Natural killer cell (primary cell): ENCODE data around the gene MXD3. TPM values are rescaled to one million over a fixed set of nuclear protein-coding genes. Genes with fewer than 3 reads are reported as not detected.

Source experiments
- ATAC-seq, 3 donors: fragments of 150-1000 bp in 2 of 3; fragments of 200-7000 bp in 1 of 3; cut with Tn5 transposase; 1 replicate in 1 of 3; 2 replicates in 2 of 3; pipeline ENCODE4 v1.10.0; 2021; ENCODE audit warnings: mild to moderate bottlenecking in 2 of 3, moderate library complexity in 2 of 3
- DNase-seq, 2 donors: peaks; one replicate each; pipeline versions ENCODE4 v3.0.0 to v3.0.0-alpha.2; 2013 to 2021; ENCODE audit warnings: mixed read lengths in 1 of 2
- H3K27ac ChIP-seq: one replicate; pipeline ENCODE4 v1.5.1; 2013; ENCODE audit warnings: mild to moderate bottlenecking, low read length
- H3K27me3 ChIP-seq: one replicate; pipeline ENCODE4 v1.6.1; 2013; ENCODE audit warnings: low read length; ENCODE audit not compliant: control insufficient read depth, insufficient read depth
- H3K36me3 ChIP-seq: one replicate; pipeline ENCODE4 v1.6.1; 2013; ENCODE audit warnings: low read length; ENCODE audit not compliant: control insufficient read depth, insufficient read depth
- H3K4me1 ChIP-seq: one replicate; pipeline ENCODE4 v1.6.1; 2013; ENCODE audit warnings: low read length; ENCODE audit not compliant: control insufficient read depth, insufficient read depth
- H3K4me3 ChIP-seq: one replicate; pipeline ENCODE4 v1.5.1; 2013; ENCODE audit warnings: low read length
- H3K9me3 ChIP-seq: one replicate; pipeline ENCODE4 v1.6.1; 2013; ENCODE audit warnings: low read length; ENCODE audit not compliant: control insufficient read depth, insufficient read depth
- H3K27ac Mint-ChIP-seq, 2 donors: one replicate each; pipeline ENCODE4 v1.8.0; 2022; ENCODE audit warnings: mild to moderate bottlenecking in 2 of 2, mixed read lengths in 2 of 2, moderate library complexity in 1 of 2
- H3K27me3 Mint-ChIP-seq, 2 donors: one replicate each; pipeline ENCODE4 v1.8.0; 2022; ENCODE audit warnings: low read depth in 2 of 2, mixed read lengths in 2 of 2
- H3K36me3 Mint-ChIP-seq: one replicate; pipeline ENCODE4 v1.8.0; 2022; ENCODE audit warnings: mixed read lengths
- H3K4me1 Mint-ChIP-seq, 2 donors: one replicate each; pipeline ENCODE4 v1.8.0; 2022; ENCODE audit warnings: mixed read lengths in 2 of 2
- H3K4me3 Mint-ChIP-seq: one replicate; pipeline ENCODE4 v1.8.0; 2022; ENCODE audit warnings: mild to moderate bottlenecking, moderate library complexity, mixed read lengths
- H3K9me3 Mint-ChIP-seq, 2 donors: one replicate each; pipeline ENCODE4 v1.8.0; 2022; ENCODE audit warnings: mixed read lengths in 2 of 2
- WGBS: methylation state at CpG from one replicate; pipeline ENCODE4 v1.1.7; 2013; ENCODE audit warnings: missing lambda C conversion rate; ENCODE audit not compliant: insufficient coverage; 5-methylcytosine and 5-hydroxymethylcytosine counted together
- intact Hi-C: fragments of 100-400 bp; cut with micrococcal nuclease; formaldehyde crosslinking; loops from one replicate; pipeline ENCODE4 v1.14.2; 2022
- total RNA-seq, 4 donors: library from RNA; stranded (reverse); fragments of 120-200 nt in 1 of 4; gene quantifications; one replicate each; pipeline versions ENCODE4 v1.2.3 to v1.2.4, GENCODE V29; 2013 to 2022
- TF ChIP-seq, protein P1 (sequence below): fragments of 200-600 bp; IDR thresholded peaks from one replicate; pipeline ENCODE4 v1.8.0; 2022; ENCODE audit warnings: antibody characterized with exemption

Gene MXD3
- total RNA-seq, 3 donors from 2014 or later (not counting 1 experiment from before 2014, with no cell fraction given): 10.9 to 15.0 (median 15.0) TPM

DNA sequence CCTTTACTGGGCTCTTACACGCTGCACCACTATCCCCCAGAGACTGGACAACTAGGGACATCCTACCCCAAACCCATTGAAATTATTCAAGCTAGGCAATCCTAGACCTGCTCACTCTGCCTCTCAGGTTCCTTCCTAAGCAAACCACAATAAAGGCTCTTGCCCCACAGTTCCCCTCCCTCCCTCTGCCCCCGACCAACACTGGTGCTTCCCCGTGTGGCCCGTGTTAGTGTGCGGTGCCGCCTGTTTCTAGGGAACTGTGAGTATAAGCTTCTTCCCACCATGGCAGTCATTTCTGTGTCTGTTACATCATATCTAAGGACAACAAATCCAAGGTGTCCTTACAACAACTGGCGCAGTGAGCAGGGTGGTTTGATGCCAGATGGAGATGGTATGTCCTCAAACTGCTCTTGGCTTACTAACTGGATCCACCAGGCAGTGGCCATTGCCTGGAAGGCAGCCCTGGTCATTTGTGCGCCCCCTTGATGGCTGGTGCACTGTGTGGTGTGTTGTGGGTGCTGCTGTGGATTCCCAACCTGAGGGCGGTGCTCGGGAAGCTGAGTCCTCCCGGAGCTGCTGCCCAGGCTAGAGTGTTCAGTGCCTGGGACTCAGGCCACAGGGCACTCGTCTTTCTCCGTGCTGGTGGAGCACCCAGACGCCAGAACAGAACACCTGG, 8.4 kb upstream of the MXD3 start:
- Mint-ChIP-seq H3K27me3 (no peaks in the 10 kb centered on the region), H3K36me3 (no peaks in the 10 kb centered on the region), H3K4me3 (no peak overlapping the region), H3K9me3 (no peaks in the 10 kb centered on the region), H3K4me1 (peaks cover 15 to 18% of the 10 kb centered on the region in 2 donors), H3K27ac (no peak overlapping the region)
- no peak overlapping the region for H3K4me3 ChIP-seq
- H3K27me3 ChIP-seq: no peaks in the 10 kb centered on the region
- peaks cover 21% of the 10 kb centered on the region for H3K4me1 ChIP-seq
- DNase-seq (no peak), ATAC-seq (peak in 2 of 3 donors; percentile 25 to 44)
- no peak overlapping the region for H3K27ac ChIP-seq
- 72% methylated on average over 14 of the region's 14 CpGs for WGBS
- no peaks in the 10 kb centered on the region for H3K9me3 ChIP-seq
- TF ChIP-seq, protein P1, sequence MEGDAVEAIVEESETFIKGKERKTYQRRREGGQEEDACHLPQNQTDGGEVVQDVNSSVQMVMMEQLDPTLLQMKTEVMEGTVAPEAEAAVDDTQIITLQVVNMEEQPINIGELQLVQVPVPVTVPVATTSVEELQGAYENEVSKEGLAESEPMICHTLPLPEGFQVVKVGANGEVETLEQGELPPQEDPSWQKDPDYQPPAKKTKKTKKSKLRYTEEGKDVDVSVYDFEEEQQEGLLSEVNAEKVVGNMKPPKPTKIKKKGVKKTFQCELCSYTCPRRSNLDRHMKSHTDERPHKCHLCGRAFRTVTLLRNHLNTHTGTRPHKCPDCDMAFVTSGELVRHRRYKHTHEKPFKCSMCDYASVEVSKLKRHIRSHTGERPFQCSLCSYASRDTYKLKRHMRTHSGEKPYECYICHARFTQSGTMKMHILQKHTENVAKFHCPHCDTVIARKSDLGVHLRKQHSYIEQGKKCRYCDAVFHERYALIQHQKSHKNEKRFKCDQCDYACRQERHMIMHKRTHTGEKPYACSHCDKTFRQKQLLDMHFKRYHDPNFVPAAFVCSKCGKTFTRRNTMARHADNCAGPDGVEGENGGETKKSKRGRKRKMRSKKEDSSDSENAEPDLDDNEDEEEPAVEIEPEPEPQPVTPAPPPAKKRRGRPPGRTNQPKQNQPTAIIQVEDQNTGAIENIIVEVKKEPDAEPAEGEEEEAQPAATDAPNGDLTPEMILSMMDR: no peak
- intact Hi-C loops: loop anchor here (5.0 kb wide), 1 partner anchor 132 kb away; no protein-coding TSS in a partner anchor
- peaks cover 1% of the 10 kb centered on the region for H3K36me3 ChIP-seq

DNA sequence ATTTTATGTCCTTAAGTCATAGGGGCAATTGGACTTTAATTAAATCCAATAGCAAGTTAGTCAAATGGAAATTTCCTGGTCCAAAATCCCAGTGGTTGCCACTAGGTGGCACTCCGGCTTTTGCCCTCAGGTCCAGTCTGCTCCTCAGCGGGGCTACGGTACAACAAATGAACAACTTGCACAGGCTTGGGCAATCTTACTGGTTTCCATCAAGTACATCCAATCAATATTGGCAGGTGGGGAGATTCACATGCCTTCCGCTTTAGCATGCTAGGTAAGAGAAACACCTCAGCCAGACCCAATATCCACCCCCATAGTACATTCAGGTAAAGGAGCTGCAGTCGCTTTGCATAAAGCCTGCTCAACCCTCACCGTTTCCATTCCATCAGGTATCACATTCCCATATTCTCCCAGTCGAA, 6.3 kb upstream of the MXD3 start:
- ATAC-seq (peak; percentile 82 to 94 (median 89)), DNase-seq (peak; percentile 71 to 88)
- intact Hi-C loops: loop anchor here (1.0 to 5.0 kb wide), 2 partner anchors 134 to 183 kb away; no protein-coding TSS in a partner anchor
- no peaks in the 10 kb centered on the region for H3K36me3 Mint-ChIP-seq
- H3K4me1 ChIP-seq: peaks cover 23% of the 10 kb centered on the region
- H3K4me3 ChIP-seq: no peak overlapping the region
- no peak overlapping the region for H3K4me3 Mint-ChIP-seq
- no peaks in the 10 kb centered on the region for H3K9me3 ChIP-seq
- no peaks in the 10 kb centered on the region for H3K27me3 Mint-ChIP-seq
- peaks cover 1% of the 10 kb centered on the region for H3K36me3 ChIP-seq
- WGBS: 36% methylated on average over 7 of the region's 7 CpGs
- no peaks in the 10 kb centered on the region for H3K27me3 ChIP-seq
- H3K27ac ChIP-seq: no peak overlapping the region
- TF ChIP-seq, protein P1: peak; percentile 86
- no peak overlapping the region for H3K27ac Mint-ChIP-seq
- H3K4me1 Mint-ChIP-seq: peaks cover 9 to 11% of the 10 kb centered on the region in 2 donors
- H3K9me3 Mint-ChIP-seq: no peaks in the 10 kb centered on the region

DNA sequence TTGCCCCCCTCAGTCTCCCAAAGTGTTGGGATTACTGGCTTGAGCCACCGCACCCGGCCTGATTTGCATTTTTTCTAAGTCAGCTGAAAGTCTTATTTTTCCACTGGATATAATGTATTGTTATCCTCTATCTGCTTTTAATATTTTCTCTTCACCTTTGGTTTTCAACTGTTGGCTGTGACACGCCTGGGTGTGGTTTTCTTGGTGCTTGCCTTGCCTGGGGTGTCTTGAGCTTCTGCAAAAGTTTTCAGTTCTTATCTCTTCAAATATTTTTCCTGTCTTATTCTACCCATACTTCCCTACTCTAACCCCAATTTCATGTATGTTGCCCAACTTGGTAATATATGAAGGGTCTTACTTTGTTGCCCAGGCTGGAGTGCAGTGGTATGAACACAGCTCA, 4.3 kb upstream of the MXD3 start:
- Histone ChIP-seq H3K4me3 (no peak overlapping the region), H3K27me3 (no peaks in the 10 kb centered on the region), H3K27ac (no peak overlapping the region), H3K36me3 (peaks cover 1% of the 10 kb centered on the region), H3K4me1 (peaks cover 40% of the 10 kb centered on the region), H3K9me3 (no peaks in the 10 kb centered on the region)
- Mint-ChIP-seq H3K27me3 (no peaks in the 10 kb centered on the region), H3K27ac (no peak overlapping the region), H3K4me3 (no peak overlapping the region), H3K9me3 (no peaks in the 10 kb centered on the region), H3K36me3 (no peaks in the 10 kb centered on the region), H3K4me1 (peaks cover 16 to 25% of the 10 kb centered on the region in 2 donors)
- DNase-seq (no peak), ATAC-seq (no peak)
- WGBS: no CpG with 5 or more reads among the region's 3 CpGs
- TF ChIP-seq, protein P1: no peak
- intact Hi-C loops: loop anchor here (5.0 kb wide), 1 partner anchor 136 kb away; no protein-coding TSS in a partner anchor
